Measurements from ENCODE around the gene PRRG2.

GRCh38 chr19:49579947-49580263 lies 1.2 kb upstream of the PRRG2 start:
- TF ChIP-seq POLR2A (IDR thresholded peaks at IDR 0.05), result no peak
- TF ChIP-seq CTCF (IDR thresholded peaks at IDR 0.05), result no peak
